ENCODE measurements around the gene MLEC.
"Not testable (repeated sequence)": the region's sequence is repeated elsewhere in the genome, so short reads cannot be mapped to it uniquely, and the experiment has no call there.

Gene MLEC

GRCh38 chr12:120663741-120664140 lies 23.2 kb upstream of the MLEC start:
- no peak for DNase-seq

- DNase-seq: no peak
Observed at GRCh38 chr12:120666571-120667390, 20.2 kb upstream of the MLEC start.

- no peak for DNase-seq
Observed at GRCh38 chr12:120668091-120668867, 18.7 kb upstream of the MLEC start.

GRCh38 chr12:120668868-120669840 lies 17.8 kb upstream of the MLEC start:
- no peak for DNase-seq

- DNase-seq: not testable (repeated sequence)
Observed at GRCh38 chr12:120670237-120670636, 16.7 kb upstream of the MLEC start.

GRCh38 chr12:120670667-120671066 lies 16.3 kb upstream of the MLEC start:
- DNase-seq: no peak

- no peak for DNase-seq
Observed at GRCh38 chr12:120674097-120674636, 12.8 kb upstream of the MLEC start.

GRCh38 chr12:120677765-120678473 lies 9.0 kb upstream of the MLEC start:
- DNase-seq: no peak

- no peak for DNase-seq
Observed at GRCh38 chr12:120678572-120678971, 8.4 kb upstream of the MLEC start.

GRCh38 chr12:120680165-120680738 lies 6.7 kb upstream of the MLEC start:
- no peak for DNase-seq

GRCh38 chr12:120684523-120684932 lies 2.4 kb upstream of the MLEC start:
- no peak for DNase-seq

- no peak for DNase-seq
Observed at GRCh38 chr12:120685522-120685921, 1.4 kb upstream of the MLEC start.

- DNase-seq: peak; percentile 94
Observed at GRCh38 chr12:120686151-120686689, 729 bp upstream of the MLEC start.

GRCh38 chr12:120687578-120688289 lies 785 bp downstream of the MLEC start:
- DNase-seq: no peak

GRCh38 chr12:120688527-120689071 lies 1.6 kb downstream of the MLEC start:
- DNase-seq: no peak

- DNase-seq: no peak
Observed at GRCh38 chr12:120689397-120690082, 2.6 kb downstream of the MLEC start.

- DNase-seq: no peak
Observed at GRCh38 chr12:120690083-120690450, 3.1 kb downstream of the MLEC start.

- no peak for DNase-seq
Observed at GRCh38 chr12:120690978-120691377, 4.0 kb downstream of the MLEC start.

- no peak for DNase-seq
Observed at GRCh38 chr12:120692524-120693033, 5.6 kb downstream of the MLEC start.
